Stimulated activated naive CD8-positive, alpha-beta T cell treated with anti-CD3 and anti-CD28 coated beads, Interleukin-15, Interleukin-2, amounts not matched to agents 100 ng/mL and 50 ng/mL, for 24 hours (primary cell): ENCODE measurements around the gene ZNF292.
"Not testable (repeated sequence)": the region's sequence is repeated elsewhere in the genome, so short reads cannot be mapped to it uniquely, and the experiment has no call there.

ENCODE experiments used
- H3K27ac Mint-ChIP-seq: one replicate; pipeline ENCODE4 v1.8.0; 2021; ENCODE audit warnings: mild to moderate bottlenecking, mixed read lengths
- H3K27me3 Mint-ChIP-seq: one replicate; pipeline ENCODE4 v1.8.0; 2021; ENCODE audit warnings: mixed read lengths
- H3K36me3 Mint-ChIP-seq: one replicate; pipeline ENCODE4 v1.8.0; 2021; ENCODE audit warnings: low read depth, mixed read lengths
- H3K4me1 Mint-ChIP-seq: one replicate; pipeline ENCODE4 v1.8.0; 2021; ENCODE audit warnings: low read depth, mixed read lengths
- H3K4me3 Mint-ChIP-seq: one replicate; pipeline ENCODE4 v1.8.0; 2021; ENCODE audit warnings: mild to moderate bottlenecking, mixed read lengths
- H3K9me3 Mint-ChIP-seq: one replicate; pipeline ENCODE4 v1.8.0; 2021; ENCODE audit warnings: mixed read lengths

Gene ZNF292

DNA sequence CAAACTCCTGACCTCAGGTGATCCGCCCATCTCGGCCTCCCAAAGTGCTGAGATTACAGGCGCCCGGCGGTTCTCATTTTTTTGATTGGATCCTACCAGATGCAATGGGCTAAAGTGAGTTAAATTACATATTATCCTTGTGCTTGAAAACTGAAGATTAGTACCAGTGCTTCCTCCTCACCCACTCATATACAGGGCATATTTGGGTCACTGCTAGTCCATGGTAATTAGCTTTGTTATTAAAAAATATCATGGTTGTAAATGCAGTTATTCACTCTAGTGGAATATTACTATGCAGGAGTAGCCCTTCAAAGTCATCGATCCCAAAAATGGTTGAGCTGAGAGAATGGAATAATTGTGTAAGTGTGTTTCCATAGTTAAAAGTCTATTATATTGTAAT is 26.5 kb downstream of the ZNF292 start:
- Mint-ChIP-seq H3K27ac (peak overlapping the region; percentile 90), H3K9me3 (no peaks in the 10 kb centered on the region), H3K36me3 (peaks cover 54% of the 10 kb centered on the region)

DNA sequence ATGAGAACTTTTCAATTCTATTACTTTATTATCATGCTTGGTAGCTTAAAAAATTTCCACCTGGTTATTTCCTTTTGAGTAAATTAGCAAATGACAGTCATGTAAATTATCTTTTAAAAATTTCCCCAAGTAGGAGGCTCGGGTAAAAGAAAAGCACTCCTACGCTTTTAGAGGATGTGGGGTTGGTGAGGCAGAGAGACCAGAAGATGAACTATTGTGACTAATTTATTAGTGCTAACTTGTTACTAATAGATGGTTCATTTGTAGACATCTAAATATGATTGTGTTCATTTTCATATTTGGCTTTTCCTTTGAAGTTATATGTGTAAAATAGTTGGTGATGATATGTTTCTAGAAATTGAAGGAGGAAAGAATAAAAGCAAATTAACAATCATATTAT is 27.0 kb downstream of the ZNF292 start:
- no peaks in the 10 kb centered on the region for H3K9me3 Mint-ChIP-seq
- H3K27ac Mint-ChIP-seq, result peak overlapping the region; percentile 90
- H3K27me3 Mint-ChIP-seq, result no peaks in the 10 kb centered on the region
- peak overlapping the region; percentile 51 for H3K4me3 Mint-ChIP-seq
- peaks cover 88% of the 10 kb centered on the region for H3K4me1 Mint-ChIP-seq
- H3K36me3 Mint-ChIP-seq, result peaks cover 54% of the 10 kb centered on the region

More for the DNA sequence above, 26.5 kb downstream of the ZNF292 start:
- no peaks in the 10 kb centered on the region for H3K27me3 Mint-ChIP-seq
- H3K4me3 Mint-ChIP-seq, result peak overlapping the region; percentile 51
- H3K4me1 Mint-ChIP-seq, result peaks cover 89% of the 10 kb centered on the region

DNA sequence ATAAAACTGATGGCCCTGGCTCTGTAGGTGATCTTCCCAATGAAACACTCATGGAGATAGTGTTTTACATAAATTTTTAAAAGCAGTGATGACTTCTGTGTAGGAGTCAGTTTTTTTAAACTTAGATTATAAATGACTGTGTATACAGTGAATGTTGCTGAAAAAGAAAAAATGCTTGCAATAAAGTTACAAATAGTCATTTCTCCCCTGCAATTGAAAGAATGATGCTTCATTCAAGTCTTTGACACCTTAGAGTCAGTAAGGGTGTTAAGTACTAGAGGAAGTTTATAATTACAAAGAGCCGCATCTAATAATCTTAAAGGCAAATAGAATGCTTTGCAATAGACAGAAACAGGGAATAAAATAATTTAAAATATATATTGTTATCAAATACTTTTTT is 27.6 kb downstream of the ZNF292 start:
- Mint-ChIP-seq H3K4me3 (peak overlapping the region; percentile 59), H3K36me3 (peaks cover 48% of the 10 kb centered on the region), H3K9me3 (no peaks in the 10 kb centered on the region), H3K27me3 (no peaks in the 10 kb centered on the region), H3K4me1 (peaks cover 87% of the 10 kb centered on the region), H3K27ac (peak overlapping the region; percentile 96)

DNA sequence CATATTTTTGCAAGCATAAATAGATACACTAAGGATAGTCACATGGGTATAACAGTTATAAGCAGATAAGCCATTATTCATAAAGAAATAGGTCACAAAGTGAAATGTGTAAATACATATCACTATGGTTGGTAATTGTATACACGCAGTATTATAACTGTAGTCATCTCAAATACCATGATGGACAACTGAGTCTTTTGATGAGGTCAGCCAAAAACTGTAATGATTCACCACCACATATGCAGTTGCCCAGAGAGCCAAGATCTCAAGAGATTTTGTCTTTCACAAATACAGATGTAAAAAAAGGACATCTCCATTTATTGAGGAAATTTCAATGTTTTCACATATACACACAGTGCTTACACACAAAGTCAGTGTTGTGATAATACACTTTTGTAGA is 28.3 kb downstream of the ZNF292 start:
- peak overlapping the region; percentile 63 for H3K27ac Mint-ChIP-seq
- no peak overlapping the region for H3K4me3 Mint-ChIP-seq
- peaks cover 44% of the 10 kb centered on the region for H3K36me3 Mint-ChIP-seq
- no peaks in the 10 kb centered on the region for H3K9me3 Mint-ChIP-seq
- H3K4me1 Mint-ChIP-seq, result peaks cover 84% of the 10 kb centered on the region
- H3K27me3 Mint-ChIP-seq, result no peaks in the 10 kb centered on the region

DNA sequence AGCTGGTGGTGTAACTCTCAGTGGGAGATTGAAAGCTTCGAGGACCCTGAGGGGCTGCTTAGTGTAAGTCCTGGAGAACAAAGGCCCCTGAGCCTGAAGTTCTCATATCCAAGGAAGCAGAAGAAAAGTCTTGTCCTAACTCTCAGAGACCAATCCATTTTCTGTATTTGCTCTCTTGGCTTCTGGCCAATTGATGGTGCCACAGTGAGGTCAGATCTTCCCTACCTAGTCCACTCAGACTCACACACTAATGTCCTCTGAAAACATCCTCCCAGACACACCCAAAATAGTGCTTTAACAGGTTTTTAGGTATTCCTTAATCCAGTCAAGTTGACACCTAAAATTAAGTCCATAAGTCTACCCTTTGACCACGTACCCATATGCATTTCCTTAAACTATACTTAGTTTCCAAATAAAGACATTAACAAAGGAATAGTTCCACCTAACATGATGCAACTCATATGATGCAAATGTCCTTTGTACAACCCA is 29.4 kb downstream of the ZNF292 start:
- H3K4me1 Mint-ChIP-seq, result peaks cover 81% of the 10 kb centered on the region
- no peaks in the 10 kb centered on the region for H3K27me3 Mint-ChIP-seq
- no peak overlapping the region for H3K4me3 Mint-ChIP-seq
- H3K9me3 Mint-ChIP-seq, result no peaks in the 10 kb centered on the region
- peak overlapping the region; percentile 58 for H3K27ac Mint-ChIP-seq
- peaks cover 45% of the 10 kb centered on the region for H3K36me3 Mint-ChIP-seq

DNA sequence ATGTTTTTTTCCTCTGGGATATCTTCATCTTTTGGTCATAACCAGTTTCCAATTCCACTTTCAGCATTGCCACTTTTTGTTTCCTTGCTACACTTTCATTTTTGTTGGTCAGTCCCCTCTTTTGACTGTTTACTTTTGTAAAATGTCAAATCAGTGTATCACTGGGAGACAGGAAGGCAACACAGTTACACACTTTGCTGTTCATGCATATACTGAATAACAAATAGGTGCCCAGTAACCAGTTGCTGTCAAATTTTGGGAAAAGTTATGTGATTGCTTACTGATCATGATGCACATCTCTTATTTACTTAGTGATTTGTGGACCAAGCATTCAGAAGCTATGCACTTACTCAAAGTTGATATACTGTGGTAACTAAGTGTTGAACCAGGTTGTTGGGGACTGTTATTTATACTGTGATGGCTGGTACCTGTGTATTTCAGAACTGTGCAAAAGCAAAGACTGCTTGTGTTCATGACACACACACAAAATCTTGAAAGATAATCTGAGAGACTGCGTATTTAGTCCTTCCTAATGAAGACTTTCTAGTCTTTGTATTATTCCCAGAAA is 41.0 kb downstream of the ZNF292 start:
- Mint-ChIP-seq H3K4me1 (peaks cover 83% of the 10 kb centered on the region), H3K27me3 (no peaks in the 10 kb centered on the region), H3K27ac (peak overlapping the region; percentile 39), H3K9me3 (no peaks in the 10 kb centered on the region), H3K36me3 (peaks cover 22% of the 10 kb centered on the region), H3K4me3 (no peak overlapping the region)

DNA sequence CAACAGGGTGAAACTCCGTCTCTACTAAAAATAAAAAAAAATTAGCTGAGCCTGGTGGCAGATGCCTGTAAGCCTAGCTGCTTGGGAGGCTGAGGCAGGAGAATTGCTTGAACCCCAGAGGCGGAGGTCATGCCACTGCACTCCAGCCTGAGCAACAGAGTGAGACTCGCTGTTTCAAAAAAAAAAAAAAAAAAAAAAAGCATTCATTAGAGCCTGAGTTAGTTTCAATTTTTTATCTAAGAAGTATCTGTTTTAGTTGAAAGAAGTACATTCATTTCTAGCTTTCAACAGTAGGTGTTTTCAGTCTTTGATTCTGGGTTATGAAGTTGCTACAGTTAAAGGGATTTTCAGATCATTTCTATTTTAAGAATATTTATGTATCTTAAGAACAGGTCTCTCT is 42.2 kb downstream of the ZNF292 start:
- Mint-ChIP-seq H3K9me3 (no peaks in the 10 kb centered on the region), H3K27ac (peak overlapping the region; percentile 36), H3K27me3 (no peaks in the 10 kb centered on the region), H3K4me1 (peaks cover 90% of the 10 kb centered on the region), H3K36me3 (peaks cover 23% of the 10 kb centered on the region), H3K4me3 (no peak overlapping the region)

DNA sequence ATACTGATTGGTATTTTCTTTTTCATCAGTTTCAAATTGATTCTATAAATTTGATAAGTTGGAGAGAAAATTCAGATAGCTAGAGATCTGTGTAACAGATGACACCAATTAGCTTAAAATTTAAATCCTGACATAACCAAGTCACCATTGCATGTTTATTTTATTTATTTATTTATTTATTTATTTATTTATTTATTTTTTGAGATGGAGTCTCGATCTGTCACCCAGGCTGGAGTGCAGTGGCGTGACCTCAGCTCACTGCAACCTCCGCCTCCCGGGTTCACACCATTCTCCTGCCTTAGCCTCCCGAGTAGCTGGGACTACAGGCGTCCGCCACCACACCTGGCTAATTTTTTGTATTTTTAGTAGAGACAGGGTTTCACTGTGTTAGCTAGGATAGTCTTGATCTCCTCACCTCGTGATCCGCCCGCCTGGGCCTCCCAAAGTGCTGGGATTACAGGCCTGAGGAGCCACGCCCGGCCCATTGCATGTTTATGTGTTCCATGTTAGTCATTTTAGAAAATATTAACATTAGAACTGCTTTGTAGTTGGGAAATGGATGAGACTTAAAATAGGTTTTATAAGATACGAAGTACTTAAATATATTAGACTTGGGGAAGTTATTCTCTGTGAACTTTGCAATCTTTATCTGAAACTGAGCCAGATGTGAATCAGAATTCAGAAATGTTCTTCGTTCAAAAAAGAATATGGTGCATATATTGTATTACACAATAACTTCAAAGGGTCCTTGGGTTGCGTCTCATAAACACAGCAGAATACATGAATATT is 42.9 kb downstream of the ZNF292 start:
- H3K27me3 Mint-ChIP-seq, result not testable (repeated sequence)

DNA sequence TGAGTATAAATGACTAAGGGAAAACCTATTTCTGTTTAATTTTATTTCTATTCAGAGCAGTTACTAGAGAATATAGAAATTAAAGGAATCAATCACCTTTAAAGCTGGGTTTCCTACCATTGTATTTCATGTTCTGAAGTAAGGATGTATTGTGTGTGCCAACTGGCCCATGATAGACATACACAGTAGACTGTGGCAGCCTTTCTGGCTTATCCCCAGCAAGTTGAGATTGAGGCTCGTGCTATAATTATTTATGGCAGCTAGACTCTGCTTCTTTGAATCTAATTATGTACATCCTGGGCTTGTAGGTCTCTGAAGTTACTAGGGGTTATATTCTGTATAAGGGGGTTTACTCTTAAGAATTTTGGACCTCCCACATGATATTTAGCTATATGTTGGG is 44.4 kb downstream of the ZNF292 start:
- H3K27me3 Mint-ChIP-seq, result no peaks in the 10 kb centered on the region
- H3K36me3 Mint-ChIP-seq, result peaks cover 29% of the 10 kb centered on the region
- H3K27ac Mint-ChIP-seq, result no peak overlapping the region
- no peak overlapping the region for H3K4me3 Mint-ChIP-seq
- peaks cover 84% of the 10 kb centered on the region for H3K4me1 Mint-ChIP-seq
- H3K9me3 Mint-ChIP-seq, result no peaks in the 10 kb centered on the region

More for the DNA sequence above, 42.9 kb downstream of the ZNF292 start:
- not testable (repeated sequence) for H3K9me3 Mint-ChIP-seq
- H3K4me1 Mint-ChIP-seq, result peaks cover 85% of the 10 kb centered on the region
- H3K36me3 Mint-ChIP-seq, result peaks cover 23% of the 10 kb centered on the region
- H3K4me3 Mint-ChIP-seq, result peak overlapping the region; percentile 22
- peak overlapping the region; percentile 83 for H3K27ac Mint-ChIP-seq

DNA sequence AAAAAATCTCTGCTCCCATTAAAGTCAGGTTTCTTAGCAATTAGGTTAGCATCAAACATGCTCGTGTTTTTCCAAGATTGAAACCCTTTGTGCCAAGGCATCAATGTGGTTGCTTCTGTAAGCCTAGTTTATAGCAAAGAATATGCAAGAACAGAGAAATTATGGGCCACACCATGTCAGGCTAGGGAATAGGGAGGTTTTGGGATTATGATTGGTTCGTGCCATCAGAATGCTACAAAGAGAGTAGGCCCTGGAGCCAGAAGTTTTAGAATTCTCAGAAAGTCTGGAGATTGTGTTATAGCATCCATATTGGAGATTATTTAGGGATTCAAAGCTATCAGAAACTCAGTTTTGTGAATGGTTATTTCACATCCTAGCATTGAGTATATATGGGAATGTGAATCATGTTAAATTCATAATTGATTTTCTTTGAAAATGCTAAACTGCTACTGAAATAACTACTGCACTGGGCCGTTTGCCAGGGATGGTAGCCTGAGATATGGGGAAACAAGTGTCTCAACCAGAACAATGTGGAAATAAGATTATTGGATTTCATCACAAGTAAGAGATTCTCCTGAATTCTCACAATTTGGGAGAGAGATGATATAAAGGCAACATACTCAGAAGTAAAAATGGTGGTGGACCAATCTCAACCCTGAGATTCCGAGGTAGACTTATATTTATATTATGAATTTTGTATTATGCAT is 45.3 kb downstream of the ZNF292 start:
- Mint-ChIP-seq H3K27me3 (no peaks in the 10 kb centered on the region), H3K9me3 (no peaks in the 10 kb centered on the region), H3K27ac (no peak overlapping the region), H3K4me3 (no peak overlapping the region), H3K36me3 (peaks cover 35% of the 10 kb centered on the region), H3K4me1 (peaks cover 80% of the 10 kb centered on the region)

DNA sequence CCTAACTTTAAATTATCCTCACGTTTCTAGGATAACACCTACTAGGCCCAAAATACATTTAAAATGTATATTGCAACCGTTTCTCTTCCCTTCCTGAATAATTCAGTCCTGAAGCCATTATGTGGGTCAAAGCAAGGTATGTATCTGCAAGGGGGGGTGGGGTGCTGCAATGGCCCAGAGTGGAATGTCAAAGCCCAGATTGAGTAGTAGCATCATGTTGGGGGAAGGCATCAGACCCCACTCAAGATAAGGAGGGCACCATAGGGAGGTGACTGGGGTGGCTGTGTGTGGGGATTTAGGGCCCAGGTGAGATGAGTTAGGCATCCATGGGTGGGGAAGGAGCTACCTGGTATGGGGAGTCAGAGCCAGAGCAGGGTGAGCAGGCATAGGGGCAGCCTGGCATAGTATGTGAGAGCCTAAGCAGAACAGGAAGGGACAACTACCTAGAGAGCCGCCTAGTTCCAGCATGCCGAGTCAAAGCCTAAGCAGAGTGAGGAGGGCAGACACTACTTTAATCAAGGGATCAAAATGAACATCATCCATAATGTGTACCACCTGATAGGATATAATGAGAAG is 48.2 kb downstream of the ZNF292 start:
- H3K27ac Mint-ChIP-seq, result peak overlapping the region; percentile 11
- no peaks in the 10 kb centered on the region for H3K27me3 Mint-ChIP-seq
- H3K4me3 Mint-ChIP-seq, result no peak overlapping the region
- H3K9me3 Mint-ChIP-seq, result no peaks in the 10 kb centered on the region
- peaks cover 44% of the 10 kb centered on the region for H3K36me3 Mint-ChIP-seq
- H3K4me1 Mint-ChIP-seq, result peaks cover 81% of the 10 kb centered on the region

DNA sequence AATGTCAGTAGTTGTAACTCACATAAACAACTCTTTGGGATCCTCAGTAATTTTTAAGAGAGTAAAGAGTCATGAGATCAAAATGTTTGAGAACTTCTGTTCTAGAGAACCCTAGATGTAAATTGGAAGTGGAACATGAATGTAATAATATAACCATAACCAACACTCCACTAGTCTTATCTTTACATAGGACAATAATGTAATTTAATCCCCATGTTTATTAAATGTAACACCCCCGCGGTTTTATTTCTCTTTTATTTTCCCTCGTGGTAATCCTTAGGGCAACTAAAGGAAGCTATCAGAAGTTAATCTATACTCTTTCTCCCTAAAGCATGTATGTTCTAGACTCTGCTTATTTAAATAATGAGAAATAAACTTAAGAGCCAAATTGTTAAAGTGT is 54.4 kb downstream of the ZNF292 start:
- peaks cover 30% of the 10 kb centered on the region for H3K36me3 Mint-ChIP-seq
- H3K27me3 Mint-ChIP-seq, result no peaks in the 10 kb centered on the region
- H3K9me3 Mint-ChIP-seq, result no peaks in the 10 kb centered on the region
- peaks cover 91% of the 10 kb centered on the region for H3K4me1 Mint-ChIP-seq
- no peak overlapping the region for H3K4me3 Mint-ChIP-seq
- H3K27ac Mint-ChIP-seq, result no peak overlapping the region

DNA sequence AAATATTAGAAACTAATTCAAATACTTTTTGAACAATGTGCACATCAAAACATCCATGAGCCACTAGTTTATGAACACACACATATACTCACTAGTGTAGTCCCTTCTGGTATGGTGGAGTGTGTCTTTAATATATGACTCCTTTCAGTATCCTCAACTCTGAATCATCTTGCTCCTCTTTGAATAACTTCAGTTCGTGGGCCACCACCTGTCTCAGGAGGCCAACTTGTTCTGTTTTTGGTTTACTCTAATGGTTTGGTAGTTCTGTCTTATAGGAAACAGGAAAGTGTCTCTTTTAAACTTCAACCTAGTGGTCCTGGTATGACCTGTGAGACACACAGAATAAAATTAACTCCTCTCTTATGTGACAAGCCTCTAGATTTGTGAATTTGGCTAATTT is 55.6 kb downstream of the ZNF292 start:
- Mint-ChIP-seq H3K4me3 (no peak overlapping the region), H3K27me3 (no peaks in the 10 kb centered on the region), H3K27ac (peak overlapping the region; percentile 65), H3K4me1 (peaks cover 85% of the 10 kb centered on the region), H3K9me3 (no peaks in the 10 kb centered on the region), H3K36me3 (peaks cover 24% of the 10 kb centered on the region)

DNA sequence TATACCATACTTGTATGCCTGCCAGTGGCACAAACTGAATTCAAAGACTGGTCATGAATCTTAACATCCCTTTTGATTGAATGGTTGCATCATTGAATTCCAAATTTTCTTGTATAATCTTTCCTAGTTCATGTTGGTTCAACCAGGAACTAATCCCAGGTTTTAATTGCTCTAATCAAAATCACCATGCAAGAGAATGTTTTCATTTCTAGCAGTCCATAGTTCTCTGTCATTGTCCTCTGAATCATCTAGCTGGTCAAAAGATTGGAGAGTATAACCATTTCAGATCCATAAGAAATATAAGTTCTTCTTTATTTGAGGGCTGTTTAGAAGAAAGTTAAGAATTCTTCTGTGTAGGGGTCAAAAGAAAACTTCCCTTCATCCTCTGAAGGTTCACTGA is 57.2 kb downstream of the ZNF292 start:
- Mint-ChIP-seq H3K4me1 (peaks cover 69% of the 10 kb centered on the region), H3K27ac (peak overlapping the region; percentile 49)

DNA sequence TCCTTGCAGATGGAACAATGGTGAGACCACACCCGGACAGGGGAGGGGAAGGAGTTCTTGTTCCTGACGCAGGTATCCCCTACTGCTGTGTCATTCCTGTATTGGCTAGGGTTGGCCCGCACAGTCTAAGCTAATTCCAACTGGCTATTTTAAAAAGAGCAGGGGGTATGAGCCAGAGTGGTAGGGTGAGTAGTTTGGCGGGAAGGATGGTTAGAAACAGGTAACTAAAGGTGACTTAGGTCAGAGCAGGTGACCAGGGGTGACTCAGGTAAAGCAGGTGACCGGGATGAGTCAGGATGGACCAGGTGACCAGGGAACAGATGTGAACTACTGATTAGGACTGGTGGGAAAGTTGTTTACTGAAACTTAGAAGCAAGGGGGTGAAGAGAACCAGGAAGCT is 58.0 kb downstream of the ZNF292 start:
- Mint-ChIP-seq H3K4me3 (no peak overlapping the region), H3K36me3 (peaks cover 42% of the 10 kb centered on the region), H3K27me3 (no peaks in the 10 kb centered on the region), H3K27ac (peak overlapping the region; percentile 34), H3K9me3 (no peaks in the 10 kb centered on the region), H3K4me1 (peaks cover 61% of the 10 kb centered on the region)

More for the DNA sequence above, 57.2 kb downstream of the ZNF292 start:
- no peaks in the 10 kb centered on the region for H3K9me3 Mint-ChIP-seq
- no peaks in the 10 kb centered on the region for H3K27me3 Mint-ChIP-seq
- peaks cover 34% of the 10 kb centered on the region for H3K36me3 Mint-ChIP-seq
- H3K4me3 Mint-ChIP-seq, result no peak overlapping the region
